ENCODE measurements around the gene USP22. TPM values are rescaled to one million over a fixed set of nuclear protein-coding genes. Genes with fewer than 3 reads are reported as not detected.

Gene USP22
- total RNA-seq, 1 donor from 2014 or later = 192 TPM

- Mint-ChIP-seq H3K36me3 (peaks cover 63% of the 10 kb centered on the region), H3K4me1 (peaks cover 12% of the 10 kb centered on the region), H3K4me3 (no peak overlapping the region), H3K27me3 (ENCODE audit: insufficient read depth, low read depth) (peaks cover 4% of the 10 kb centered on the region), H3K9me3 (no peaks in the 10 kb centered on the region), H3K27ac (no peak overlapping the region)
- H3K36me3 ChIP-seq = peaks cover 8% of the 10 kb centered on the region
- peaks cover 5% of the 10 kb centered on the region for H3F3A ChIP-seq (ENCODE audit: low read depth)
- no peaks in the 10 kb centered on the region for H3K4me1 ChIP-seq
- no peak overlapping the region for H3K4me2 ChIP-seq
- no peak overlapping the region for H2AFZ ChIP-seq (replicated peaks)
- no peaks in the 10 kb centered on the region for H3K79me2 ChIP-seq (ENCODE audit: low read depth)
- no peak overlapping the region for H3K27ac ChIP-seq
- TF ChIP-seq EZH2phosphoT487 (IDR thresholded peaks at IDR 0.05) = no peak
- TF ChIP-seq EZH2 (IDR thresholded peaks at IDR 0.05) = no peak
- no peak for TF ChIP-seq CTCF (IDR thresholded peaks at IDR 0.05)
- no peak for DNase-seq (ENCODE audit: low spot score)
- no peaks in the 10 kb centered on the region for H3K9me3 ChIP-seq (ENCODE audit: low read depth)
- no peaks in the 10 kb centered on the region for H3K27me3 ChIP-seq
- peaks cover 11% of the 10 kb centered on the region for H4K20me1 ChIP-seq (ENCODE audit: low read depth)
- no peak overlapping the region for H3K4me3 ChIP-seq
- no peak overlapping the region for H3K9ac ChIP-seq
These were observed 81.2 kb downstream of the USP22 start for GRCh38 chr17:20961586-20961985.

GRCh38 chr17:20960871-20961270 is 81.9 kb downstream of the USP22 start:
- H3K4me3 ChIP-seq = no peak overlapping the region
- Mint-ChIP-seq H3K4me3 (no peak overlapping the region), H3K4me1 (peaks cover 12% of the 10 kb centered on the region), H3K27me3 (ENCODE audit: insufficient read depth, low read depth) (peaks cover 4% of the 10 kb centered on the region), H3K9me3 (no peaks in the 10 kb centered on the region), H3K36me3 (peaks cover 66% of the 10 kb centered on the region), H3K27ac (no peak overlapping the region)
- H3K4me2 ChIP-seq = no peak overlapping the region
- H3K27me3 ChIP-seq = no peaks in the 10 kb centered on the region
- peaks cover 5% of the 10 kb centered on the region for H3F3A ChIP-seq (ENCODE audit: low read depth)
- no peak overlapping the region for H3K9ac ChIP-seq
- no peaks in the 10 kb centered on the region for H3K79me2 ChIP-seq (ENCODE audit: low read depth)
- H3K4me1 ChIP-seq = no peaks in the 10 kb centered on the region
- no peak overlapping the region for H3K27ac ChIP-seq
- H2AFZ ChIP-seq (replicated peaks) = no peak overlapping the region
- no peak for DNase-seq (ENCODE audit: low spot score)
- H4K20me1 ChIP-seq (ENCODE audit: low read depth) = peaks cover 11% of the 10 kb centered on the region
- TF ChIP-seq EZH2 (IDR thresholded peaks at IDR 0.05) (no peak), EZH2phosphoT487 (IDR thresholded peaks at IDR 0.05) (no peak)
- H3K36me3 ChIP-seq = peaks cover 14% of the 10 kb centered on the region
- no peaks in the 10 kb centered on the region for H3K9me3 ChIP-seq (ENCODE audit: low read depth)

- H3K4me2 ChIP-seq = no peak overlapping the region
- no peak overlapping the region for H3K27ac Mint-ChIP-seq
- H3K9me3 ChIP-seq (ENCODE audit: low read depth) = no peaks in the 10 kb centered on the region
These were observed 87.1 kb downstream of the USP22 start for GRCh38 chr17:20955427-20956323.

More at GRCh38 chr17:20955427-20956323, 87.1 kb downstream of the USP22 start:
- Mint-ChIP-seq H3K27me3 (ENCODE audit: insufficient read depth, low read depth) (no peaks in the 10 kb centered on the region), H3K4me1 (no peaks in the 10 kb centered on the region), H3K4me3 (no peak overlapping the region), H3K9me3 (no peaks in the 10 kb centered on the region), H3K36me3 (peaks cover 42% of the 10 kb centered on the region)
- Histone ChIP-seq H3K9ac (no peak overlapping the region), H3F3A (ENCODE audit: low read depth) (no peaks in the 10 kb centered on the region), H3K27ac (no peak overlapping the region), H3K27me3 (no peaks in the 10 kb centered on the region), H3K79me2 (ENCODE audit: low read depth) (no peaks in the 10 kb centered on the region), H4K20me1 (ENCODE audit: low read depth) (peaks cover 8% of the 10 kb centered on the region), H3K36me3 (peaks cover 11% of the 10 kb centered on the region), H3K4me3 (no peak overlapping the region), H3K4me1 (no peaks in the 10 kb centered on the region), H2AFZ (replicated peaks) (no peak overlapping the region)
- TF ChIP-seq EZH2phosphoT487 (IDR thresholded peaks at IDR 0.05) (no peak), CTCF (IDR thresholded peaks at IDR 0.05) (no peak), EZH2 (IDR thresholded peaks at IDR 0.05) (no peak)
- no peak for DNase-seq (ENCODE audit: low spot score)

All from neural progenitor cell (in vitro differentiated cells).